ENCODE data around the gene ADAMTSL3. TPM values are rescaled to one million over a fixed set of nuclear protein-coding genes. Genes with fewer than 3 reads are reported as not detected.

Gene ADAMTSL3
- total and polyA plus RNA-seq, 2 experiments from 2014 or later = 0.61 to 0.87 TPM

DNA sequence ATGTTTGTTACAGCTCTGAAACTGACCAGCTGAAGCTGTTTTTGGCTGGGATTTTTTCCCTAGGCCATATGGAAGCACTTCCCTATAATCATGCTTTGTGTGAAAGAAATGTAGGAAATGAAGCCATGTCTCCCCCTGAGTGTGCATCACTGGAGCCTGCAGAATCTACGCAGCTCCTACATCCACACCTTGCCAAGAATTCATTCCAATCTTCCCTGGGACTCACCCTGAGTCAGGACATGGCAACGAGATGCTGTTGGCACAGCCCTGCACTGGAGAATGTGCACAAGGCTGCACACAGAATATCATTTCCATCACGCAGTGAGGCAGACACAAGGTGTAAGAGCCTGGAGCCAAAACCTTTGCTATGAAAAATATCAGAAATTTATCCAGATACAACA lies 189.5 kb downstream of the ADAMTSL3 start:
- ATAC-seq = no peak
- no peak overlapping the region for H3K27ac ChIP-seq (ENCODE audit: low read depth)
- no peaks in the 10 kb centered on the region for H3K27me3 ChIP-seq (ENCODE audit: insufficient read depth)
- no peaks in the 10 kb centered on the region for H3K4me1 ChIP-seq (ENCODE audit: insufficient read depth)
- Mint-ChIP-seq H3K4me1 (peaks cover 3% of the 10 kb centered on the region; the same call in 1 of the 3 replicates), H3K27me3 (ENCODE audit: insufficient read depth, low read depth, poor library complexity) (no peaks in the 10 kb centered on the region), H3K36me3 (ENCODE audit: low read depth) (no peaks in the 10 kb centered on the region), H3K9me3 (no peaks in the 10 kb centered on the region), H3K4me3 (no peak overlapping the region), H3K27ac (no peak overlapping the region)
- H3K79me2 ChIP-seq (replicated peaks; ENCODE audit: insufficient read depth) = no peaks in the 10 kb centered on the region
- H3F3A ChIP-seq (replicated peaks; ENCODE audit: low read depth) = no peaks in the 10 kb centered on the region
- H3K4me3 ChIP-seq = no peak overlapping the region
- H4K20me1 ChIP-seq (replicated peaks; ENCODE audit: insufficient read depth) = no peaks in the 10 kb centered on the region
- no peak for TF ChIP-seq POLR2AphosphoS5 (IDR thresholded peaks at IDR 0.05; ENCODE audit: low read depth)
- TF ChIP-seq, protein P1, sequence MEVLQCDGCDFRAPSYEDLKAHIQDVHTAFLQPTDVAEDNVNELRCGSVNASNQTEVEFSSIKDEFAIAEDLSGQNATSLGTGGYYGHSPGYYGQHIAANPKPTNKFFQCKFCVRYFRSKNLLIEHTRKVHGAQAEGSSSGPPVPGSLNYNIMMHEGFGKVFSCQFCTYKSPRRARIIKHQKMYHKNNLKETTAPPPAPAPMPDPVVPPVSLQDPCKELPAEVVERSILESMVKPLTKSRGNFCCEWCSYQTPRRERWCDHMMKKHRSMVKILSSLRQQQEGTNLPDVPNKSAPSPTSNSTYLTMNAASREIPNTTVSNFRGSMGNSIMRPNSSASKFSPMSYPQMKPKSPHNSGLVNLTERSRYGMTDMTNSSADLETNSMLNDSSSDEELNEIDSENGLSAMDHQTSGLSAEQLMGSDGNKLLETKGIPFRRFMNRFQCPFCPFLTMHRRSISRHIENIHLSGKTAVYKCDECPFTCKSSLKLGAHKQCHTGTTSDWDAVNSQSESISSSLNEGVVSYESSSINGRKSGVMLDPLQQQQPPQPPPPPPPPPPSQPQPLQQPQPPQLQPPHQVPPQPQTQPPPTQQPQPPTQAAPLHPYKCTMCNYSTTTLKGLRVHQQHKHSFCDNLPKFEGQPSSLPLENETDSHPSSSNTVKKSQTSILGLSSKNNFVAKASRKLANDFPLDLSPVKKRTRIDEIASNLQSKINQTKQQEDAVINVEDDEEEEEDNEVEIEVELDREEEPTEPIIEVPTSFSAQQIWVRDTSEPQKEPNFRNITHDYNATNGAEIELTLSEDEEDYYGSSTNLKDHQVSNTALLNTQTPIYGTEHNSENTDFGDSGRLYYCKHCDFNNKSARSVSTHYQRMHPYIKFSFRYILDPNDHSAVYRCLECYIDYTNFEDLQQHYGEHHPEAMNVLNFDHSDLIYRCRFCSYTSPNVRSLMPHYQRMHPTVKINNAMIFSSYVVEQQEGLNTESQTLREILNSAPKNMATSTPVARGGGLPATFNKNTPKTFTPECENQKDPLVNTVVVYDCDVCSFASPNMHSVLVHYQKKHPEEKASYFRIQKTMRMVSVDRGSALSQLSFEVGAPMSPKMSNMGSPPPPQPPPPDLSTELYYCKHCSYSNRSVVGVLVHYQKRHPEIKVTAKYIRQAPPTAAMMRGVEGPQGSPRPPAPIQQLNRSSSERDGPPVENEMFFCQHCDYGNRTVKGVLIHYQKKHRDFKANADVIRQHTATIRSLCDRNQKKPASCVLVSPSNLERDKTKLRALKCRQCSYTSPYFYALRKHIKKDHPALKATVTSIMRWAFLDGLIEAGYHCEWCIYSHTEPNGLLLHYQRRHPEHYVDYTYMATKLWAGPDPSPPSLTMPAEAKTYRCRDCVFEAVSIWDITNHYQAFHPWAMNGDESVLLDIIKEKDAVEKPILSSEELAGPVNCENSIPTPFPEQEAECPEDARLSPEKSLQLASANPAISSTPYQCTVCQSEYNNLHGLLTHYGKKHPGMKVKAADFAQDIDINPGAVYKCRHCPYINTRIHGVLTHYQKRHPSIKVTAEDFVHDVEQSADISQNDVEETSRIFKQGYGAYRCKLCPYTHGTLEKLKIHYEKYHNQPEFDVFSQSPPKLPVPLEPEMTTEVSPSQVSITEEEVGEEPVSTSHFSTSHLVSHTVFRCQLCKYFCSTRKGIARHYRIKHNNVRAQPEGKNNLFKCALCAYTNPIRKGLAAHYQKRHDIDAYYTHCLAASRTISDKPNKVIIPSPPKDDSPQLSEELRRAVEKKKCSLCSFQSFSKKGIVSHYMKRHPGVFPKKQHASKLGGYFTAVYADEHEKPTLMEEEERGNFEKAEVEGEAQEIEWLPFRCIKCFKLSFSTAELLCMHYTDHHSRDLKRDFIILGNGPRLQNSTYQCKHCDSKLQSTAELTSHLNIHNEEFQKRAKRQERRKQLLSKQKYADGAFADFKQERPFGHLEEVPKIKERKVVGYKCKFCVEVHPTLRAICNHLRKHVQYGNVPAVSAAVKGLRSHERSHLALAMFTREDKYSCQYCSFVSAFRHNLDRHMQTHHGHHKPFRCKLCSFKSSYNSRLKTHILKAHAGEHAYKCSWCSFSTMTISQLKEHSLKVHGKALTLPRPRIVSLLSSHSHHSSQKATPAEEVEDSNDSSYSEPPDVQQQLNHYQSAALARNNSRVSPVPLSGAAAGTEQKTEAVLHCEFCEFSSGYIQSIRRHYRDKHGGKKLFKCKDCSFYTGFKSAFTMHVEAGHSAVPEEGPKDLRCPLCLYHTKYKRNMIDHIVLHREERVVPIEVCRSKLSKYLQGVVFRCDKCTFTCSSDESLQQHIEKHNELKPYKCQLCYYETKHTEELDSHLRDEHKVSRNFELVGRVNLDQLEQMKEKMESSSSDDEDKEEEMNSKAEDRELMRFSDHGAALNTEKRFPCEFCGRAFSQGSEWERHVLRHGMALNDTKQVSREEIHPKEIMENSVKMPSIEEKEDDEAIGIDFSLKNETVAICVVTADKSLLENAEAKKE (CRISPR knock-in tag; IDR thresholded peaks at IDR 0.05) = no peak
- TF ChIP-seq EZH2 (IDR thresholded peaks at IDR 0.05; ENCODE audit: low read depth, unreplicated experiment) = no peak
- TF ChIP-seq, protein P2, sequence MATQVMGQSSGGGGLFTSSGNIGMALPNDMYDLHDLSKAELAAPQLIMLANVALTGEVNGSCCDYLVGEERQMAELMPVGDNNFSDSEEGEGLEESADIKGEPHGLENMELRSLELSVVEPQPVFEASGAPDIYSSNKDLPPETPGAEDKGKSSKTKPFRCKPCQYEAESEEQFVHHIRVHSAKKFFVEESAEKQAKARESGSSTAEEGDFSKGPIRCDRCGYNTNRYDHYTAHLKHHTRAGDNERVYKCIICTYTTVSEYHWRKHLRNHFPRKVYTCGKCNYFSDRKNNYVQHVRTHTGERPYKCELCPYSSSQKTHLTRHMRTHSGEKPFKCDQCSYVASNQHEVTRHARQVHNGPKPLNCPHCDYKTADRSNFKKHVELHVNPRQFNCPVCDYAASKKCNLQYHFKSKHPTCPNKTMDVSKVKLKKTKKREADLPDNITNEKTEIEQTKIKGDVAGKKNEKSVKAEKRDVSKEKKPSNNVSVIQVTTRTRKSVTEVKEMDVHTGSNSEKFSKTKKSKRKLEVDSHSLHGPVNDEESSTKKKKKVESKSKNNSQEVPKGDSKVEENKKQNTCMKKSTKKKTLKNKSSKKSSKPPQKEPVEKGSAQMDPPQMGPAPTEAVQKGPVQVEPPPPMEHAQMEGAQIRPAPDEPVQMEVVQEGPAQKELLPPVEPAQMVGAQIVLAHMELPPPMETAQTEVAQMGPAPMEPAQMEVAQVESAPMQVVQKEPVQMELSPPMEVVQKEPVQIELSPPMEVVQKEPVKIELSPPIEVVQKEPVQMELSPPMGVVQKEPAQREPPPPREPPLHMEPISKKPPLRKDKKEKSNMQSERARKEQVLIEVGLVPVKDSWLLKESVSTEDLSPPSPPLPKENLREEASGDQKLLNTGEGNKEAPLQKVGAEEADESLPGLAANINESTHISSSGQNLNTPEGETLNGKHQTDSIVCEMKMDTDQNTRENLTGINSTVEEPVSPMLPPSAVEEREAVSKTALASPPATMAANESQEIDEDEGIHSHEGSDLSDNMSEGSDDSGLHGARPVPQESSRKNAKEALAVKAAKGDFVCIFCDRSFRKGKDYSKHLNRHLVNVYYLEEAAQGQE (IDR thresholded peaks at IDR 0.05; ENCODE audit: unreplicated experiment) = no peak
- TF ChIP-seq CTCF (conservative IDR thresholded peaks at IDR 0.05; ENCODE audit: low read depth in 2 of 2) = no peak
- TF ChIP-seq, protein P3, sequence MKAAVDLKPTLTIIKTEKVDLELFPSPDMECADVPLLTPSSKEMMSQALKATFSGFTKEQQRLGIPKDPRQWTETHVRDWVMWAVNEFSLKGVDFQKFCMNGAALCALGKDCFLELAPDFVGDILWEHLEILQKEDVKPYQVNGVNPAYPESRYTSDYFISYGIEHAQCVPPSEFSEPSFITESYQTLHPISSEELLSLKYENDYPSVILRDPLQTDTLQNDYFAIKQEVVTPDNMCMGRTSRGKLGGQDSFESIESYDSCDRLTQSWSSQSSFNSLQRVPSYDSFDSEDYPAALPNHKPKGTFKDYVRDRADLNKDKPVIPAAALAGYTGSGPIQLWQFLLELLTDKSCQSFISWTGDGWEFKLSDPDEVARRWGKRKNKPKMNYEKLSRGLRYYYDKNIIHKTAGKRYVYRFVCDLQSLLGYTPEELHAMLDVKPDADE (IDR thresholded peaks at IDR 0.05) = no peak
- no peak for TF ChIP-seq EZH2phosphoT487 (IDR thresholded peaks at IDR 0.05; ENCODE audit: unreplicated experiment)
- TF ChIP-seq CREB1 (CRISPR knock-in tag; IDR thresholded peaks at IDR 0.05; ENCODE audit: low read depth) = no peak
- TF ChIP-seq STAT1 (IDR thresholded peaks at IDR 0.05; ENCODE audit: unreplicated experiment) = no peak
- no peak for TF ChIP-seq ZNF114 (CRISPR knock-in tag; IDR thresholded peaks at IDR 0.05)
- no peak for TF ChIP-seq JUNB (IDR thresholded peaks at IDR 0.05; ENCODE audit: unreplicated experiment)
- H3K9me2 ChIP-seq (ENCODE audit: insufficient read depth) = no peaks in the 10 kb centered on the region
- no peaks in the 10 kb centered on the region for H3K36me3 ChIP-seq (ENCODE audit: insufficient read depth)
- no peak for DNase-seq (ENCODE audit: low spot score)
- no peak overlapping the region for H3K4me2 ChIP-seq
- no peak overlapping the region for H2AFZ ChIP-seq
